GF-D8 (cell line): ENCODE measurements around the gene TMTC2.
A peak's percentile ranks its signal among the peaks of the same experiment; 100 is the strongest.

Experiments used
- DNase-seq: peaks from one replicate; lab custom pipeline; 2025; lab: John Stamatoyannopoulos, UW

TMTC2 gene

GRCh38 chr12:82682326-82682725, 4.4 kb upstream of the TMTC2 start:
- no peak for DNase-seq

GRCh38 chr12:82682851-82683261, 3.9 kb upstream of the TMTC2 start:
- no peak for DNase-seq

- DNase-seq: peak; percentile 49
Measured at GRCh38 chr12:82685790-82686167, 927 bp upstream of the TMTC2 start.

GRCh38 chr12:82687021-82688011, 610 bp downstream of the TMTC2 start:
- no peak for DNase-seq

- DNase-seq: no peak
Measured at GRCh38 chr12:82688035-82688501, 1.4 kb downstream of the TMTC2 start.

- DNase-seq: no peak
Measured at GRCh38 chr12:82688596-82688995, 1.9 kb downstream of the TMTC2 start.

GRCh38 chr12:82690006-82690405, 3.3 kb downstream of the TMTC2 start:
- DNase-seq: no peak

GRCh38 chr12:82691513-82691912, 4.8 kb downstream of the TMTC2 start:
- no peak for DNase-seq

GRCh38 chr12:82694276-82694675, 7.6 kb downstream of the TMTC2 start:
- no peak for DNase-seq

- no peak for DNase-seq
Measured at GRCh38 chr12:82694970-82695369, 8.3 kb downstream of the TMTC2 start.

- no peak for DNase-seq
Measured at GRCh38 chr12:82695531-82695930, 8.8 kb downstream of the TMTC2 start.

- no peak for DNase-seq
Measured at GRCh38 chr12:82696543-82696942, 9.8 kb downstream of the TMTC2 start.

GRCh38 chr12:82698708-82699564, 12.2 kb downstream of the TMTC2 start:
- no peak for DNase-seq

GRCh38 chr12:82705774-82706173, 19.1 kb downstream of the TMTC2 start:
- DNase-seq: no peak

- no peak for DNase-seq
Measured at GRCh38 chr12:82708061-82708879, 21.6 kb downstream of the TMTC2 start.

GRCh38 chr12:82709794-82710355, 23.2 kb downstream of the TMTC2 start:
- no peak for DNase-seq

GRCh38 chr12:82710741-82711140, 24.0 kb downstream of the TMTC2 start:
- DNase-seq: no peak

- no peak for DNase-seq
Measured at GRCh38 chr12:82714427-82714826, 27.7 kb downstream of the TMTC2 start.

GRCh38 chr12:82721726-82722125, 35.0 kb downstream of the TMTC2 start:
- no peak for DNase-seq

GRCh38 chr12:82723093-82723492, 36.4 kb downstream of the TMTC2 start:
- no peak for DNase-seq

GRCh38 chr12:82723891-82724290, 37.2 kb downstream of the TMTC2 start:
- no peak for DNase-seq
